Neutrophil (primary cell): ENCODE data around the gene CDC42BPB.

ENCODE experiments used
- H3K27ac ChIP-seq: fragments of 200-600 bp; sonication (generic); 2 replicates; pipeline ENCODE4 v1.5.1; 2016; ENCODE audit warnings: mild to moderate bottlenecking, moderate library complexity
- H3K27me3 ChIP-seq: fragments of 200-600 bp; sonication (generic); 2 replicates; pipeline ENCODE4 v1.6.0; 2016; ENCODE audit warnings: mild to moderate bottlenecking
- H3K36me3 ChIP-seq: fragments of 200-600 bp; sonication (generic); 2 replicates; pipeline ENCODE4 v1.5.1; 2017
- H3K4me1 ChIP-seq, 2 experiments: fragments of 200-600 bp in 1 of 2; sonication (generic) in 1 of 2; 1 replicate in 1 of 2; 2 replicates in 1 of 2; pipeline versions ENCODE4 v1.5.1 to v1.6.1; 2013 to 2016; ENCODE audit warnings: low read depth in 1 of 2, low read length in 1 of 2, mild to moderate bottlenecking in 1 of 2, moderate library complexity in 1 of 2; ENCODE audit not compliant: control insufficient read depth in 1 of 2, insufficient read depth in 1 of 2
- H3K4me3 ChIP-seq, 2 experiments: fragments of 200-600 bp in 1 of 2; sonication (generic) in 1 of 2; 1 replicate in 1 of 2; 2 replicates in 1 of 2; pipeline ENCODE4 v1.5.1; 2013 to 2016; ENCODE audit warnings: low read depth in 1 of 2, low read length in 1 of 2, mild to moderate bottlenecking in 1 of 2, moderate library complexity in 1 of 2
- H3K9me3 ChIP-seq: fragments of 200-600 bp; sonication (generic); 2 replicates; pipeline ENCODE4 v1.5.1; 2016
- TF ChIP-seq, protein P1 (sequence below): fragments of 200-600 bp; sonication (generic); IDR thresholded peaks from 2 replicates; pipeline ENCODE4 v1.5.1; 2016; ENCODE audit warnings: antibody characterized with exemption

The CDC42BPB gene

DNA sequence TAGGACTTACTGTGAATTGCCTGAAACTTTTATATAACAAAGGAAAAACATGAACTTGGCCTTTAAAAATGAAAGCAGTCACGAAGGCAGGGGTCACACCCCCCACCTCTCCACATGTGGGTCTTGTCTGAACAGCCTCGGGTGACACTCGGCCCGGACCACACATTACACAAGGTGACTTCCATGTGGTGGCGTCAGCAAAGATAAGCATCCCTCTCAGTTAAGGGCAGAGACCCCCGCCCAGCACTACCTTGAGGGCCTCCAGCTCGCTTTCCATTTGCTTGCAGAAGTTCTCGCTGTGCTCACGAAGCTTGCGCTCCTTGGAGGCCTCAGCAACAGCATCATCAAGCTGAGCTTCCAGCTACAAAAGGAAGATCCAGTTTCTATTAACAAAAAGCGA is 87.4 kb downstream of the CDC42BPB start:
- no peak overlapping the region for H3K4me3 ChIP-seq
- TF ChIP-seq, protein P1, sequence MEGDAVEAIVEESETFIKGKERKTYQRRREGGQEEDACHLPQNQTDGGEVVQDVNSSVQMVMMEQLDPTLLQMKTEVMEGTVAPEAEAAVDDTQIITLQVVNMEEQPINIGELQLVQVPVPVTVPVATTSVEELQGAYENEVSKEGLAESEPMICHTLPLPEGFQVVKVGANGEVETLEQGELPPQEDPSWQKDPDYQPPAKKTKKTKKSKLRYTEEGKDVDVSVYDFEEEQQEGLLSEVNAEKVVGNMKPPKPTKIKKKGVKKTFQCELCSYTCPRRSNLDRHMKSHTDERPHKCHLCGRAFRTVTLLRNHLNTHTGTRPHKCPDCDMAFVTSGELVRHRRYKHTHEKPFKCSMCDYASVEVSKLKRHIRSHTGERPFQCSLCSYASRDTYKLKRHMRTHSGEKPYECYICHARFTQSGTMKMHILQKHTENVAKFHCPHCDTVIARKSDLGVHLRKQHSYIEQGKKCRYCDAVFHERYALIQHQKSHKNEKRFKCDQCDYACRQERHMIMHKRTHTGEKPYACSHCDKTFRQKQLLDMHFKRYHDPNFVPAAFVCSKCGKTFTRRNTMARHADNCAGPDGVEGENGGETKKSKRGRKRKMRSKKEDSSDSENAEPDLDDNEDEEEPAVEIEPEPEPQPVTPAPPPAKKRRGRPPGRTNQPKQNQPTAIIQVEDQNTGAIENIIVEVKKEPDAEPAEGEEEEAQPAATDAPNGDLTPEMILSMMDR: no peak
- no peak overlapping the region for H3K27ac ChIP-seq
- no peaks in the 10 kb centered on the region for H3K9me3 ChIP-seq
- H3K36me3 ChIP-seq: no peaks in the 10 kb centered on the region
- H3K27me3 ChIP-seq: peaks cover 5% of the 10 kb centered on the region
- H3K4me1 ChIP-seq: no peaks in the 10 kb centered on the region

DNA sequence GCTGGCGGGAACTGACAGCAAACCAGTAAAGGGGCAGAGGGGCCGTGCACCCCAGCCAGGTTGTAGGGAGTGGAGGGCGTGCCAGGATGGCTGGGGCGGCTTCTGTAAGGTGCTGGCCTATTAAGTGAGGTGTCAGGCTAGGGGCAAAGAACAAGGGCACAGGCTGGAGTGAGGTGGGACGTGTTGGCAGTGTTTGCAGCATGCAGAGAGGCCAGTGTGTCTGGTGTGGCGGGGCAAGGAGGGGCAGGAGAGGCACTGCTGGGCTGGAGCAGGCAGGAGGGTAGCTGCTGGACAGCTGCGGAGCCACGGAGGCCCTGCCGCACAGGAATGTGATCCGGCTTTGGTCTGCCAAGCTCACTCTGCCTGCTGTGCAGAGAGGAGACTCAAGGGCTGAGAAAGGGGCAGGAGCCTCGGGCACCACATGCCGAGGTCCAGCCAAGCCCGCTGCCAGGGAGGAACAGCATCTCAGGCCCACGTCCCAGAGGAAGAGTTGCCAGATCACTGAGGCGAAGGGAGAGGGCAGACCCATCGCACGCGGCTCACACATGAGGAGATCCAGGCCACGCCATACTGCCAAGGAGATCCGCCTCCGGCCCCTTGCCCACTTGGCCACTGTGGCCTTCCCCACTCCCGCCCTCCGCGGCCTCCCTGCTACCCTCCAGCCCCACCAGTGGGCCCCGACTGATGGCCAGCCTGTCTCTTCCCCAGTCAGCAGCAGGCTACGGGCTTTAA is 88.1 kb downstream of the CDC42BPB start:
- Histone ChIP-seq H3K9me3 (no peaks in the 10 kb centered on the region), H3K27ac (no peak overlapping the region), H3K4me1 (no peaks in the 10 kb centered on the region), H3K36me3 (no peaks in the 10 kb centered on the region), H3K4me3 (no peak overlapping the region), H3K27me3 (peaks cover 5% of the 10 kb centered on the region)
- TF ChIP-seq, protein P1: no peak

DNA sequence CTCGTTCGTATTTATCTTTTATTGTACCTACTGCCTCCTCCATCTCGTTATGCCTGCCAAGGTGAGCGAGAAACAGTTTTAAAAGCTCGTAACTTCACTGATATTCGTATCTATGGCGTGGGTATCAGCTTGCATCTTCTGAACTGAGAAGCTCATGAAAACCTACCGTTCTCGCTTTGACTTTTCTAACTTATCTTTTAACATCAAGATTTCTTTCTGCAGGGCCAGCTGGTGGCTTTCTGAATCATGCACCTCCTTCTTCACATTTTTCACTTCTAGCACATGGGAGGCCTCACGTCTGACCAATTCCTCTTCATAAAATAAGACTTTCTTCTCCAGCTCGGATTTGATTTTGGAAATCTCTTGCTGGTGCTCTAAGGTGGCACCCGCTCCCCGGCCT is 89.0 kb downstream of the CDC42BPB start:
- Histone ChIP-seq H3K4me1 (no peaks in the 10 kb centered on the region), H3K9me3 (no peaks in the 10 kb centered on the region), H3K36me3 (no peaks in the 10 kb centered on the region), H3K27ac (no peak overlapping the region), H3K4me3 (no peak overlapping the region), H3K27me3 (no peaks in the 10 kb centered on the region)
- TF ChIP-seq, protein P1: no peak

DNA sequence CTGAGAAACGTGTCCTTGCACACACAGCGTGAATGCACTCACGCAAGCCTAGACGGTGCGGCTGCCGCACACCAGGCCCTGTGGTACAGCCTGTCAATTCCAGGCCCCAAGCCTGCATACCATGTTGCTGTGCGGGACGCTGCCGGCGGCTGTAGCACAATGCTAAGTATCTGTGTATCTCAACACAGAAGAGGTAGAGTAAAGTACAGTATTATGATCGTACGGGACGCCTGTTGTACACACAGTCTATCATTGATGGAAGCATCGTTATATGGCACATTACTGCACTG is 89.9 kb downstream of the CDC42BPB start:
- H3K4me3 ChIP-seq: no peak overlapping the region
- TF ChIP-seq, protein P1: no peak
- no peaks in the 10 kb centered on the region for H3K36me3 ChIP-seq
- no peaks in the 10 kb centered on the region for H3K4me1 ChIP-seq
- H3K9me3 ChIP-seq: no peaks in the 10 kb centered on the region
- no peaks in the 10 kb centered on the region for H3K27me3 ChIP-seq
- H3K27ac ChIP-seq: no peak overlapping the region

DNA sequence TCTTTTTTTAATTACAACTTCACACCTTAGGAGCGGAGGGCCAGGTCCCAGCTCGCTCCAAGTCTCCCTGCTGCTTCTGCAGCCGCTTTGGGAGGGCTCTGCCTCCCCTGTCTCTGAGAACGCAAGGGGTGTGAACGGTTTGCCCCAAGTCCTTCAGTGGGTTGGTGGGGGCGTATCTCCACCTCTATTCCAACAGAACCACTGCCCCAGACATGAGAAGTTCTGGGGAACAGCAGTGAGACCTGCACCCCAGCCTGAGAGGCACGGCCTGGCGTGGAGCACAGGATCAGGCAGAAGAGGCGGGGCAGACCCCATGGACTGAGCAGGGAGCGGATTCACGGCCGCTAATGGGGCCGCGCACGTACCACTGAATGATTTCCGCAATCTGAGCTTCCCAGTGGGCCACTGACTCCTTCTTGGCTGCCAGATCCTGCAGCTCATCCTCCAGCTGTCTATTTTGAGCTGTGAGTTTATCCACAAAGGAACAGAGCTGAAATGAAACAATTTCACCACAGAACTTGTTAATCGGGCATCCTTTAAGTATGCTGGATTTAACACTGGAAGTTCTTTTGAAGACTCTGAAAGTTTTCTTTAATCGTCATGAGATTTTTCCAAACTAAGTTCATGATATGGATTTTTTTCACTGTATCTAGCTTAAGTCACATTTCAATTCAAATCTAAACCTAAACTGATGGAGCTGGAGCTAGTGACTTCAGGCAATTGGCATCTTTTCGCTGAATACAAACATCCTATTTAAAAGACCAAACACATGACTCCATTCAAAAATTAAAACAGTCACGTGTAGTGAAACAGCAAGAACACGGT is 90.5 kb downstream of the CDC42BPB start:
- Histone ChIP-seq H3K36me3 (no peaks in the 10 kb centered on the region), H3K27ac (no peak overlapping the region), H3K4me1 (no peaks in the 10 kb centered on the region), H3K4me3 (no peak overlapping the region), H3K27me3 (no peaks in the 10 kb centered on the region), H3K9me3 (no peaks in the 10 kb centered on the region)
- TF ChIP-seq, protein P1: no peak
